ENCODE results near the gene JAK1.
A peak's percentile ranks its signal among the peaks of the same experiment; 100 is the strongest.

- TF ChIP-seq POLR2A (IDR thresholded peaks at IDR 0.05; ENCODE audit: low read depth, low read length) (no peak), PAX5 (IDR thresholded peaks at IDR 0.05; ENCODE audit: insufficient read depth, low read length, severe bottlenecking) (no peak), POLR2AphosphoS5 (IDR thresholded peaks at IDR 0.05; ENCODE audit: low read depth, low read length) (no peak), SPI1 (IDR thresholded peaks at IDR 0.05; ENCODE audit: low read depth, low read length) (peak; percentile 86), POU2F2 (IDR thresholded peaks at IDR 0.05; ENCODE audit: low read depth, low read length) (no peak)
These were observed 49.0 kb downstream of the JAK1 start for GRCh38 chr1:64917328-64917861.

Measured in GM12891 (cell line).